SK-N-SH treated with all-trans-retinoic acid at 6 μM for 48 hours (cell line): Measurements from ENCODE around the gene FAM185A.
A peak's percentile ranks its signal among the peaks of the same experiment; 100 is the strongest.
"Not testable (repeated sequence)": the region's sequence is repeated elsewhere in the genome, so short reads cannot be mapped to it uniquely, and the experiment has no call there.

Experiments used
- ATAC-seq: fragments of 200-7000 bp; cut with Tn5 transposase; 3 replicates; pipeline ENCODE4 v1.9.1; 2020; ENCODE audit warnings: mild to moderate bottlenecking, moderate library complexity
- ISL1 ChIP-seq: fragments of 250-450 bp; sonication (Bioruptor Pico); IDR thresholded peaks from 2 replicates; pipeline ENCODE4 v2.1.2; 2022; ENCODE audit warnings: mild to moderate bottlenecking, moderate library complexity

Gene FAM185A

GRCh38 chr7:102748605-102749444, at the start of gene FAM185A:
TSS of gene FAM185A (plus strand) at chr7:102748999. CDS start at chr7:102749208, 209 bp downstream.
- ATAC-seq = peak; percentile 99

GRCh38 chr7:102713011-102713690, 35.6 kb upstream of the FAM185A start:
- peak; percentile 59 for ATAC-seq

- ATAC-seq = peak; percentile 80
These were observed 35.1 kb upstream of the FAM185A start for GRCh38 chr7:102713691-102714080.

- ATAC-seq = not testable (repeated sequence)
These were observed 33.9 kb upstream of the FAM185A start for GRCh38 chr7:102714774-102715522.

- ATAC-seq = peak; percentile 65
These were observed 33.1 kb upstream of the FAM185A start for GRCh38 chr7:102715718-102716117.

GRCh38 chr7:102718491-102718890, 30.3 kb upstream of the FAM185A start:
- ATAC-seq = not testable (repeated sequence)

GRCh38 chr7:102726170-102726569, 22.6 kb upstream of the FAM185A start:
- not testable (repeated sequence) for ATAC-seq

- not testable (repeated sequence) for ATAC-seq
These were observed 19.1 kb upstream of the FAM185A start for GRCh38 chr7:102729670-102730069.

GRCh38 chr7:102730431-102730830, 18.4 kb upstream of the FAM185A start:
- ATAC-seq = not testable (repeated sequence)

GRCh38 chr7:102742002-102742771, 6.6 kb upstream of the FAM185A start:
- ATAC-seq = peak; percentile 68

GRCh38 chr7:102743861-102744260, 4.9 kb upstream of the FAM185A start:
- not testable (repeated sequence) for ATAC-seq

GRCh38 chr7:102745494-102746288, 3.1 kb upstream of the FAM185A start:
- ATAC-seq = not testable (repeated sequence)

- peak; percentile 10 for ATAC-seq
These were observed 617 bp downstream of the FAM185A start for GRCh38 chr7:102749445-102749786.

- not testable (repeated sequence) for ATAC-seq
These were observed 9.4 kb downstream of the FAM185A start for GRCh38 chr7:102758227-102758626.

- not testable (repeated sequence) for ATAC-seq
These were observed 11.1 kb downstream of the FAM185A start for GRCh38 chr7:102759934-102760333.

- peak; percentile 65 for ATAC-seq
- peak; percentile 49 for TF ChIP-seq ISL1 (CRISPR knock-in tag)
These were observed 12.4 kb downstream of the FAM185A start for GRCh38 chr7:102761234-102761633.

- ATAC-seq = peak; percentile 69
These were observed 14.6 kb downstream of the FAM185A start for GRCh38 chr7:102763295-102763905.

- ATAC-seq = not testable (repeated sequence)
These were observed 20.9 kb downstream of the FAM185A start for GRCh38 chr7:102769657-102770192.

GRCh38 chr7:102770467-102770866, 21.7 kb downstream of the FAM185A start:
- ATAC-seq = not testable (repeated sequence)

GRCh38 chr7:102776217-102776616, 27.4 kb downstream of the FAM185A start:
- not testable (repeated sequence) for ATAC-seq
